Stomach (tissue), 9 donors: Measurements from ENCODE around the gene IGF1R. TPM values are rescaled to one million over a fixed set of nuclear protein-coding genes. Genes with fewer than 3 reads are reported as not detected.

Experiments used
- DNase-seq, 2 donors: peaks; one replicate each; pipeline versions ENCODE4 v3.0.0 to v3.0.0-alpha.2; 2013 to 2019
- H3K27ac ChIP-seq, 5 donors: fragments of 200-600 bp in 4 of 5; sonication (generic) in 4 of 5; one replicate each; pipeline ENCODE4 v1.5.1; 2013 to 2019; ENCODE audit warnings: mild to moderate bottlenecking in 1 of 5, moderate library complexity in 1 of 5
- H3K27me3 ChIP-seq, 3 donors: fragments of 200-600 bp; sonication (generic); one replicate each; pipeline ENCODE4 v1.5.1; 2017 to 2019; ENCODE audit warnings: mixed run types in 1 of 3
- H3K36me3 ChIP-seq, 4 donors: fragments of 200-600 bp; sonication (generic); 1 replicate in 3 of 4; 2 replicates in 1 of 4; pipeline ENCODE4 v1.5.1; 2016 to 2019
- H3K4me1 ChIP-seq, 4 donors: fragments of 200-600 bp; sonication (generic); one replicate each; pipeline ENCODE4 v1.5.1; 2016 to 2019
- H3K4me3 ChIP-seq, 4 donors: fragments of 200-600 bp; sonication (generic) in 3 of 4; one replicate each; pipeline ENCODE4 v1.5.1; 2016 to 2019; ENCODE audit warnings: mild to moderate bottlenecking in 1 of 4
- H3K9me3 ChIP-seq, 4 donors: fragments of 200-600 bp; sonication (generic); one replicate each; pipeline ENCODE4 v1.5.1; 2016 to 2019
- EP300 ChIP-seq: sonication (generic); formaldehyde crosslinking; IDR thresholded peaks from one replicate; pipeline ENCODE4 v1.6.1; 2017; ENCODE audit warnings: antibody characterized with exemption
- POLR2A ChIP-seq, 4 donors: fragments of 450-650 bp; IDR thresholded peaks; one replicate each; pipeline ENCODE4 v1.6.1; 2016; ENCODE audit warnings: antibody characterized with exemption in 4 of 4, control low read depth in 2 of 4, mild to moderate bottlenecking in 1 of 4, moderate library complexity in 1 of 4
- POLR2AphosphoS5 ChIP-seq, 3 donors: sonication (generic); formaldehyde crosslinking; IDR thresholded peaks; one replicate each; pipeline ENCODE4 v1.6.1; 2016; ENCODE audit warnings: antibody characterized with exemption in 3 of 3
- WGBS, 5 donors: extraction: QIAGEN DNeasy Blood & Tissue Kit in 3 of 5; methylation state at CpG; one replicate each; pipeline versions ENCODE4 v1.1.5 to v1.1.7; 2013 to 2018; 5-methylcytosine and 5-hydroxymethylcytosine counted together
- intact Hi-C: fragments of 100-400 bp; cut with DNase I; formaldehyde crosslinking; loops from one replicate; pipeline ENCODE4 v1.15.1; 2023; ENCODE audit warnings: low total_unique reads
- polyA plus RNA-seq, 3 donors: library from polyadenylated mRNA; stranded (reverse); fragments of 200-250 nt; gene quantifications; one replicate each; pipeline ENCODE4 v1.2.3, GENCODE V29; 2013
- total RNA-seq, 5 donors: library from RNA; depleted of rRNA; stranded (reverse); fragments of >200 nt; gene quantifications; one replicate each; pipeline versions ENCODE4 v1.1.0 to v1.2.3, GENCODE V29; 2014 to 2016
- TF ChIP-seq, protein P1 (sequence below), 7 experiments: fragments of 450-650 bp in 4 of 7; fragments of 200-600 bp in 3 of 7; sonication (generic) in 3 of 7; IDR thresholded peaks; one replicate each; pipeline ENCODE4 v1.5.1; 2016 to 2019; ENCODE audit warnings: antibody characterized with exemption in 7 of 7, control low read depth in 2 of 7, mild to moderate bottlenecking in 1 of 7
- donor health status: healthy with polysubstance abuse.
- donor health status: Bipolar disorder and iron deficiency.
- donor health status: healthy.

Gene IGF1R
- total and polyA plus RNA-seq, 8 donors: 2.3 to 131 (median 42.8) TPM

DNA sequence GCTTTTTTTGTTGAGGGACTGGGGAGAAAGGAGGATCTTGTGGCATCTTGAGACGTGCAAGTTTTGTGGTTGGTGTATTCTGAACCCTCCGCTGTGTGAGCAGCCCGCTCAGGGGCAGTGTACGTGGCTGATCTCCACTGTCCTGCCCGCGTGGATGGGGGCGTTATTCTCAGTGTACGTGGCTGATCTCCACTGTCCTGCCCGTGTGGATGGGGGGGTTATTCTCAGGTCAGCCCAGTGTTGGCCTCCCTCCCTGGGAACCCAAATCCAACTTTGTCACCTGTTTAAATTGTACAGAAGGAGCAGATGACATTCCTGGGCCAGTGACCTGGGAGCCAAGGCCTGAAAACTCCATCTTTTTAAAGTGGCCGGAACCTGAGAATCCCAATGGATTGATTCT lies 275.2 kb downstream of the IGF1R start:
- intact Hi-C loops: no loop called here
- TF ChIP-seq POLR2A (IDR thresholded peaks at IDR 0.05) (no peak), POLR2AphosphoS5 (IDR thresholded peaks at IDR 0.05) (no peak)
- Histone ChIP-seq H3K27ac (peak overlapping the region; percentile 45 to 77 (median 67)), H3K4me3 (no peak overlapping the region), H3K36me3 (peaks cover 12 to 75% (median 66%) of the 10 kb centered on the region in 4 donors), H3K4me1 (peaks cover 20 to 47% (median 34%) of the 10 kb centered on the region in 4 donors), H3K9me3 (no peaks in the 10 kb centered on the region), H3K27me3 (no peaks in the 10 kb centered on the region)
- 57 to 85% (median 69%) methylated on average over 2 to 10 of the region's 10 CpGs for WGBS, 5 donors
- no peak for DNase-seq

DNA sequence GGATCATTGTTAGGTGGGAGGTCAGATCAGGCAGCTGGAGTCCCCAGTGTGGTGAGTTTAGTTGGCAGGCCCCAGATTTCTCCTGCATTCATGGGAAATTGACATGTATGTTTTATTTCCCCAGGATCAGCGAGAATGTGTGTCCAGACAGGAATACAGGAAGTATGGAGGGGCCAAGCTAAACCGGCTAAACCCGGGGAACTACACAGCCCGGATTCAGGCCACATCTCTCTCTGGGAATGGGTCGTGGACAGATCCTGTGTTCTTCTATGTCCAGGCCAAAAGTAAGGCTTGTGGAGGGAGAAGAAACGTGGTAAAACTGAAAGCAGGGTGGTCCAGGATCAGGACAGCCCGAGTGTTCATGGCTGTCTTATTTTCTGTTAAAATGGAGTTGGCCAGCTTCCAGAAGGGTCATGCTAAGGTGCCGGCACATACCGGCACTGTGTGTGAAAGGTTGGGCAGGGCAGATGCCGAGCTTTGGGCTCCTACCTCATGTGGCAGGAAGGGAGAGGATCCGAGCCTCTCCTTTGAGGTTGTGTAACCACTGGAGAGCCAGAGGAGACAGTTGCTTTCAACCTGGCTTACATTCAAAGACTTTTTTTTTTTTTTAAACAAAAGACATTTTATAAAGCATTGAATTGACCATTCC lies 276.2 kb downstream of the IGF1R start:
- peak; percentile 32 to 66 for DNase-seq
- Histone ChIP-seq H3K36me3 (peaks cover 12 to 72% (median 67%) of the 10 kb centered on the region in 4 donors), H3K27me3 (no peaks in the 10 kb centered on the region), H3K9me3 (no peaks in the 10 kb centered on the region), H3K4me1 (peaks cover 20 to 47% (median 34%) of the 10 kb centered on the region in 4 donors), H3K27ac (peak overlapping the region; percentile 65 to 77 (median 72)), H3K4me3 (no peak overlapping the region)
- intact Hi-C loops: no loop called here
- WGBS, 5 donors: 17 to 44% (median 31%) methylated on average over 11 of the region's 11 CpGs
- TF ChIP-seq POLR2AphosphoS5 (IDR thresholded peaks at IDR 0.05): no peak
- no peak for TF ChIP-seq POLR2A (IDR thresholded peaks at IDR 0.05)
- no peak for TF ChIP-seq EP300
- TF ChIP-seq, protein P1, sequence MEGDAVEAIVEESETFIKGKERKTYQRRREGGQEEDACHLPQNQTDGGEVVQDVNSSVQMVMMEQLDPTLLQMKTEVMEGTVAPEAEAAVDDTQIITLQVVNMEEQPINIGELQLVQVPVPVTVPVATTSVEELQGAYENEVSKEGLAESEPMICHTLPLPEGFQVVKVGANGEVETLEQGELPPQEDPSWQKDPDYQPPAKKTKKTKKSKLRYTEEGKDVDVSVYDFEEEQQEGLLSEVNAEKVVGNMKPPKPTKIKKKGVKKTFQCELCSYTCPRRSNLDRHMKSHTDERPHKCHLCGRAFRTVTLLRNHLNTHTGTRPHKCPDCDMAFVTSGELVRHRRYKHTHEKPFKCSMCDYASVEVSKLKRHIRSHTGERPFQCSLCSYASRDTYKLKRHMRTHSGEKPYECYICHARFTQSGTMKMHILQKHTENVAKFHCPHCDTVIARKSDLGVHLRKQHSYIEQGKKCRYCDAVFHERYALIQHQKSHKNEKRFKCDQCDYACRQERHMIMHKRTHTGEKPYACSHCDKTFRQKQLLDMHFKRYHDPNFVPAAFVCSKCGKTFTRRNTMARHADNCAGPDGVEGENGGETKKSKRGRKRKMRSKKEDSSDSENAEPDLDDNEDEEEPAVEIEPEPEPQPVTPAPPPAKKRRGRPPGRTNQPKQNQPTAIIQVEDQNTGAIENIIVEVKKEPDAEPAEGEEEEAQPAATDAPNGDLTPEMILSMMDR (IDR thresholded peaks at IDR 0.05): no peak

DNA sequence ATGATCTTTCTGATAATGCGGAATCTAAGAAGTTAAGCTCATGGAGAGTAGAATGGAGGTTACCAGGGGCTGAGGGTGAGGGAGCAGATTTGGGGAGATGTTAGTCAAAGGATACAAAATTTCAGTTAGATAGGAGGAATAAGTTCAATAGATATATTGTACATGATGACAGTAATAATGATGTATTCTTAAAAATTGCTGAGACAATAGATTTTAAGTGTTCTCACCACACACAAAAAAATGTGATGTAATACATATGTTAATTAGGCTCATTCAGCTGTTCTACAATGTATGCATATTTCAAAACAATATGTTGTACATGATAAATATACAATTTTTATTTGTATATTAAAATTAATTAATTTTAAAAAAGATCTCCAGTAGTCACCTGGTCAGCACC lies 277.9 kb downstream of the IGF1R start:
- Histone ChIP-seq H3K36me3 (peaks cover 12 to 82% (median 79%) of the 10 kb centered on the region in 4 donors), H3K4me1 (peaks cover 20 to 37% (median 34%) of the 10 kb centered on the region in 4 donors), H3K9me3 (no peaks in the 10 kb centered on the region), H3K27ac (peak overlapping the region in 1 of 5 donors; percentile 50), H3K27me3 (no peaks in the 10 kb centered on the region), H3K4me3 (no peak overlapping the region)
- no peak for DNase-seq
- intact Hi-C loops: no loop called here
- TF ChIP-seq POLR2A (IDR thresholded peaks at IDR 0.05) (no peak), EP300 (no peak), POLR2AphosphoS5 (IDR thresholded peaks at IDR 0.05) (no peak)
- 95 to 100% (median 97%) methylated on average over 1 of the region's 1 CpG for WGBS, 5 donors

DNA sequence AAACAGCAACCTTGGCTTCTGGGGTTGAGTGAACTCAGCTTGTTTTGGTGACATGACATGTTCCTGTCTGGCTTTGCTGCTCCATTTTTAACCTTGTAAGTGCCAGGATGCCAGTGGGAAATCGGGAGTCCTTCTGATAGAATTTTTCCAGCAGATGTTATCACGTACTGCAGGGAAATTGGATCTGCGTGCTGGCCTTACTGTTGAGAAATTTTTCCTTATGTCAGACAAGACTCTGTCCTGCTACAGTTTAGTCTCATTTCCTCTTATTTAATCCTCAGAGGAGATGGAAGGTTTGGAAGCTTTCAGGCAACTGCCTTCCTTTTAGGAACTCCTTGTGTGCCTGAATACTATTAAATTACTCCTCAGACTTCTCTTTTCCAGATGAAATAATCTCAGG lies 278.7 kb downstream of the IGF1R start:
- no peak for TF ChIP-seq EP300
- TF ChIP-seq POLR2AphosphoS5 (IDR thresholded peaks at IDR 0.05): no peak
- TF ChIP-seq, protein P1 (IDR thresholded peaks at IDR 0.05): no peak
- TF ChIP-seq POLR2A (IDR thresholded peaks at IDR 0.05): no peak
- peaks cover 20 to 37% (median 34%) of the 10 kb centered on the region in 4 donors for H3K4me1 ChIP-seq
- WGBS, 5 donors: 48 to 66% (median 58%) methylated on average over 3 of the region's 3 CpGs
- intact Hi-C loops: no loop called here
- no peak overlapping the region for H3K4me3 ChIP-seq
- peaks cover 11 to 82% (median 78%) of the 10 kb centered on the region in 4 donors for H3K36me3 ChIP-seq
- DNase-seq: peak in 1 of 2 donors; percentile 46
- peak overlapping the region in 3 of 5 donors; percentile 39 to 52 (median 50) for H3K27ac ChIP-seq
- H3K27me3 ChIP-seq: no peaks in the 10 kb centered on the region
- no peaks in the 10 kb centered on the region for H3K9me3 ChIP-seq

DNA sequence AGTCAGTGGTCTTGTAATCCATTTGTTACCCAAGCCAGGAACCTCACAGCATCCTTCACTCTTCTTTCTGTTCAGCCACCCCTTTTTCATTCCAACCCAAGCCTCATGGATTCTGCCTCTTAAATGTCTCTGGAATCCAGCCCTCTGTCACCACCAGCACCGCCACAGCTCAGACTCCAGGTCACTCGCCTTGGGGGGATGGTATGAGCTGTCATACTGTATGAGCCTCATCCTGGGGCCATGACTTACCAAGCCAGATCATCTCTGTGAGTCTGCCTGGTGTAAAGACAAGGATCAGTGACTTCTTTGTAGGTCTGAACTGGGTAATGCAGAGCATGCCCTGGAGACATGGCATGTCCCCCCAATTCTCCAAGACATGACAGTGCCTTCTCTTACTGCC lies 279.7 kb downstream of the IGF1R start:
- Histone ChIP-seq H3K4me1 (peaks cover 19 to 34% (median 29%) of the 10 kb centered on the region in 4 donors), H3K4me3 (no peak overlapping the region), H3K36me3 (peaks cover 3 to 82% (median 78%) of the 10 kb centered on the region in 4 donors), H3K27me3 (no peaks in the 10 kb centered on the region), H3K27ac (peak overlapping the region in 3 of 5 donors; percentile 39 to 52 (median 50)), H3K9me3 (no peaks in the 10 kb centered on the region)
- TF ChIP-seq, protein P1 (IDR thresholded peaks at IDR 0.05): no peak
- TF ChIP-seq POLR2A (IDR thresholded peaks at IDR 0.05) (no peak), EP300 (no peak), POLR2AphosphoS5 (IDR thresholded peaks at IDR 0.05) (no peak)
- WGBS, 5 donors: 85 to 100% (median 95%) methylated on average over 2 of the region's 2 CpGs
- intact Hi-C loops: no loop called here
- no peak for DNase-seq
